Activated naive CD4-positive, alpha-beta T cell treated with anti-CD3 and anti-CD28 coated beads, Interleukin-2, amount 50 U/mL, for 16 hours (primary cell): ENCODE results near the gene COL27A1.

Experiments used
- DNase-seq: peaks from one replicate; pipeline ENCODE4 v3.0.0-alpha.2; 2020

Gene COL27A1

GRCh38 chr9:114155263-114155994, at the start of gene COL27A1:
TSS of gene COL27A1 (plus strand) at chr9:114155537. CDS start at chr9:114155951, 414 bp downstream.
- DNase-seq, result peak; percentile 84

GRCh38 chr9:114107286-114108001, 47.9 kb upstream of the COL27A1 start:
- DNase-seq, result no peak

DNA sequence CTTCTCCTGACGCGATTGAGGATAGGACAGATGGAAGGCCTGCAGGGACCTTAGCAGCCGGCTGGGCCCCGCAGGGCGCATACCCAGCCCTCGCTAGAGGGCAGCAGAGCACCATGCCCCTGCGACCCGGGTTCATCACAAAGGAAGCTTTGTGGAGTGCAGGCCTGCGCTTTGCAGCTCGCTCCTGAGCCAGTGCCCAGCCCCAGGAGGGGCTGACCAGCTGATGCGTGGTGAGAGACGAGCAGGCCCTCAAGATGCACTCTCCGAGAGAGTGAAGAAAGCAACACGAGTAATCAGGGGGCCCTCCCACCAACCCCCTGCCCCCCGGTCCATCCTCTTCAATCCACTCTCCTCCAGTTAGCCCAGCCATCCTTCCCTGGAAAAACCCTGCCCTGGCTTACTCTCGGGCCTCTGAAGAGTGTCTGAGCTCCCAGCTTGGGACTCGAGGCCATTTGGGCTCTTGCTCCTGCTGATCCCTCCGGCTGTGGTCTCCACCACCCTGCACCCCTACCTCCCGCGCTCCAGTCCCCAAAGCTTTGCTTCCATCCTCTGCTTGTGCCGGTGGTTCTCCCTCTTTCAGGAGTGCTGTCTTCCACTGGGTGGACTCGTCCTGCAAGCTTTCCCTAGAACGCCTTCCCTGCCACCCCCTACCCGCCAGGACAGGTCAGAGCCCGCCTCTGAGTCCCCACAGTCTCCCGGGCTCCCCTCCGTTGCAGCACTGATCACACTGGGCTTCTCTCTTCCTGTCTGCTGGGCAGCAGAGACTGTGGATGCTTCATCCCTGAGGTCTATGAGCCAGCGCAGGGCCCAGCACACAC, 47.1 kb upstream of the COL27A1 start:
- DNase-seq, result peak; percentile 54

DNA sequence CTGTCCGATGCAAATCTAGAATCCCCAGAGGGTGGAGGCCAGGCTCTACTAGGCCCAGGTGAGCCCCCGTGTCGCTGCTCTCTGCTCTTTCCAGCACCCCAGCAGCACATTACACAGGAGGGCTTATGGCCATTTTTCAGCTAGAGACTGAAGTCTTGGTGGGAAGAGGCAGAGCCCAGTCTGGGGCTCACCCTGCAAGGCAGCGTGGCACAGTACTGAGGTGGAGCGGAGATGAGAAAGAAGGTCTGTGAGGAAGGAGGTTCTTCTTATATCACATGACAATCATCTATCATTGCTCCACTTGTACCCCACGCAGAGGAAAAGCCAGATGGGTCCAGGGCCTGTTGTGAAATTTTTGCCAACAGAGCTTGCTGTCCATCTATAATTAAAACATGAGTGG, 46.2 kb upstream of the COL27A1 start:
- no peak for DNase-seq

DNA sequence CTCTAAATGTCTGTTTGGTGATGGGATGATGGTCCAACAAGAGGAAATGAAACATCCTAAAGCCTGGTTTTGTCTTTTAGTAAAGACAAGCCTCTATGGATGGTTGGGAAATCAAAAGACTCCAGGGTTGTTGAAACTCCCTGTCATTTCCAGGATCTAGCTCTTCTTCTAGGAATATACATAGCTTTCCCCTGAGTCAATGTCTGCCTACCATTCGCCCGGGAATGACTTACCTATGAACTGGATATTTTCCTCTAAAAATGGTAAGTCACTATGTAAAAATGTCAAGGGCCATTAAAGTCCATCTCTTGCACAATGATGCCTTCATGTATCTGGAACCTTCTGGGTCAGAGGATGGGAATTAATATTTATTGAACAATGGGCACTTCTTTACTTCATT, 45.2 kb upstream of the COL27A1 start:
- DNase-seq, result no peak

DNA sequence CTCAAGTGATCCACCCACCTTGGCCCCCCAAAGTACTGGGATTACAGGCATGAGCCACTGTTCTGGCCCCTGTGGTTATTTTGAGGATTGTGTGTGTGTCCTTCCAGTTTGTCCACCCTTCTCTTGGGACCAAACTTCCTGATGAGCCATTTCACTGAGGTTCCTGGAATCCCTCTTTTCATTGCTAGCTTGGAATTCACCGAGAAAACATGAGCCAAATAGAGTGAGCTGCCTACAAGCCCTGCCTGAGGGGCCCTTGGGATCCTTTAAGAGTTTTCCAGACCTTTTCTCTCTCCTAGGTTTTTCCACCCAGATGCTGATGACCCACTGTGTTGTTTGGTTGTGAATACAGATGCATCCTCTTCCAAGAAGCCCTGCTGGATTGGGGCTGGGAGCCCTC, 43.0 kb upstream of the COL27A1 start:
- DNase-seq, result no peak

DNA sequence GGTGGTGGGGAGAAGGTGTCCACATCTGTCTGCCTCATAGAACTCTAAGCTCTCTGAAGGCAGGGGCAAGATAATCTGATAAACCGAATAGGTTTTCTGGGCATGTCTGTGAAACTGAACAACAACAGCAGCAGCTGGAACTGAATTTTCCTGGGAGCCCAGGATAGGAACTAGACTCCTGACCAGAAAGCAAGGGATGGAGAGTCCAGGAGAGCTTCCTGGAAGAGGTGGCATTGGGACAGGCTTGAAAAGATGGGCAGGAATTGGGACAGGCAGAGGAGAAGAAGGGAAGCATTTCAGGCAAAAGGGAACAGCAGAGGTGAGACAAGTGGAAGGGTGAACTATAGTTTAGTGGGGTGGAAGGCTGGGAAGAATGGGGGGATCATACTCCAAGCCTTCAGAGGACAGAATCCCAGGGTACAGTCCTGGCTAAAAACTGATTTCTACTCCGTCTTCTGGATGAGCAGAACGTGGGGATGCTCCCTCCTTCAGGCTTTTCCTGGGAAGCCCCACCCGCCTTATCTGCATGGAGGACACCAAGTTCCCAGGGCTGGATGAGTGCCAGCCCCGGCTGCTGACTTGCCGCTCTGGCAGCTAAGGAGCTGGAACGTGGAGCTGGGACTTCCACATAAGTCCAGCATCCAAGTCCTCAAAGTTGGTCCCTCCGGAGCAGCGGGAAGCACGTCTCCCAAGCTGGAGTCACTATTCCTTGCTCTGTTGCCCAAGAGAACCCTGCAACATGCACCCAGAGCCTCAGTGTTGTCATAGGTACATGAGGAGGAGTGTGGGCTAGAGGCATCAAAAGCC, 42.4 kb upstream of the COL27A1 start:
- no peak for DNase-seq

DNA sequence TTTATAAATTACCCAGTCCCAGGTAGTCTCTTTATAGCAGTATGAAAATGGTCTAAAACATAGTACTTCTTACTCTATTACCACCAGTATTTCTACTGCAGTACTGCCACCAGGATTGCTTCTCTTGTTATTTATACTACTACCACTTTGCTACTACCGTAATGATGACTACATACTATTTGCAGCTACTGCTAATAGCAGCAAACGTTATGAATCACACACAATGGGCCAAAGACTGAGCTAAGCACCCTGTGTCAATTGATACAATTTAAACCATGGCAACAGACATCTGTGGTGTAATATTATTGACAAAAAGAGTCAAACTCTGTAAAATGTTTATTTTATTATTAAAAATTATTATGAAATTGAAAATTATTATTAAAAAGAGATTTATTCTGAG, 41.0 kb upstream of the COL27A1 start:
- no peak for DNase-seq

- DNase-seq, result no peak
These were observed 39.6 kb upstream of the COL27A1 start for GRCh38 chr9:114115654-114116125.

- no peak for DNase-seq
These were observed 39.1 kb upstream of the COL27A1 start for GRCh38 chr9:114116126-114116747.

DNA sequence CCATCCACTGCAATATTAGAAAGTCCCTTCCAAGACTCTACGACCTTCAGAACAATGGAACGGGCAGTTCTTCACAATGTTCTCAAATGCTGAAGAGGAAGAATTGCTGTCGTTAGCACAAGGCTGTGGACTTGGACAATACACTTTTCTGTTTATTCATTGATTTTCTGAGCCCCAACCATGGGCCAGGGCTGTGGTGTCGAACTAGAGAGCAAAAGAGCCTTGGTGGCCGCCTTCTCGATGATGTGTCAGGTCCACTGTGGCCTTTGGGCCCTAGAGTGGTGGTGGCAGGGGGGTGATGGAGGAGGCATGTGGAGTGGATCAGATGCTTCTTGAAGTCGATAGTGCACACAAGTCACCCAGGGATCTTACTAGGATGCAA, 37.7 kb upstream of the COL27A1 start:
- no peak for DNase-seq

DNA sequence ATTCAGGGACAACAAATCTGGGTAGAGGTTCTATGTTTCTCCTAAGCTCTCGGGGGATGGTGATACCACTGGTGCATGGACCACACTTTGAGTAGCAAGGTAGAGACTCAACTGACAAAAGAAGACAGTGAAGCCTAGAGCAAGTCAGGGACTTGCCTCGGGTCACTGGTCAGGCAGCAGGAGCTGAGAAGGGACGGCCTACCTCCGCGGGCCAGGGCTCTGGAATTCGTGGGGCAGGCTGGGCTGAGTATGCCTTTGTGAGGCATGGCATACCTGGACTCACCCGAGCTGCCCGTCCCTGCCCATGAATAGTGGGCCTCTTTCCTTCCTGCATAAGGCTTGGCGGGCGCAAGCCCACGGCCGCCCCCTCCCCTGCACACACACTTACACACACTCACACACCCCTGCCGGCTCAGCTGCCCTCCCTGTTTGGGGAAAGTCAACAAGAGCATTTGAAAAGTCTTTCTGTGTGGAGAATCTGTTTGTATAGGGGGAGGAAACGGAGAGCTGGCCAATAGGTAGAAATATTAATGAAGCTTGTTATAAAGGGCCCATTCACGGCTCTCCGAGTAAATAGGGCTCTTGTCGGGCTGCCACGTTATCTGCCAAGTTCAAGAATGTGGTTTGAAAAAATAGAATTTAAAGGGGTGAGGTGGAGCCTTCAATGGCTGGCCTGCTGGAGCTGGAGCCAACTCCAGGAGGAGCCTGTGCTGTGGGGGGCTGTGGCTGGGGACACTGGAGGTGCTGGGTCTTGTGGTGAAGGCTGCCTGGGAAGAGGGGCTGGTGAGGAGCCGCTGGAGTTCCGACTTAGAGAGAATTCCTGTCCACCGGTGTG, 37.1 kb upstream of the COL27A1 start:
- no peak for DNase-seq

GRCh38 chr9:114119242-114120191, 35.8 kb upstream of the COL27A1 start:
- DNase-seq, result no peak

- DNase-seq, result no peak
These were observed 34.9 kb upstream of the COL27A1 start for GRCh38 chr9:114120192-114121014.

DNA sequence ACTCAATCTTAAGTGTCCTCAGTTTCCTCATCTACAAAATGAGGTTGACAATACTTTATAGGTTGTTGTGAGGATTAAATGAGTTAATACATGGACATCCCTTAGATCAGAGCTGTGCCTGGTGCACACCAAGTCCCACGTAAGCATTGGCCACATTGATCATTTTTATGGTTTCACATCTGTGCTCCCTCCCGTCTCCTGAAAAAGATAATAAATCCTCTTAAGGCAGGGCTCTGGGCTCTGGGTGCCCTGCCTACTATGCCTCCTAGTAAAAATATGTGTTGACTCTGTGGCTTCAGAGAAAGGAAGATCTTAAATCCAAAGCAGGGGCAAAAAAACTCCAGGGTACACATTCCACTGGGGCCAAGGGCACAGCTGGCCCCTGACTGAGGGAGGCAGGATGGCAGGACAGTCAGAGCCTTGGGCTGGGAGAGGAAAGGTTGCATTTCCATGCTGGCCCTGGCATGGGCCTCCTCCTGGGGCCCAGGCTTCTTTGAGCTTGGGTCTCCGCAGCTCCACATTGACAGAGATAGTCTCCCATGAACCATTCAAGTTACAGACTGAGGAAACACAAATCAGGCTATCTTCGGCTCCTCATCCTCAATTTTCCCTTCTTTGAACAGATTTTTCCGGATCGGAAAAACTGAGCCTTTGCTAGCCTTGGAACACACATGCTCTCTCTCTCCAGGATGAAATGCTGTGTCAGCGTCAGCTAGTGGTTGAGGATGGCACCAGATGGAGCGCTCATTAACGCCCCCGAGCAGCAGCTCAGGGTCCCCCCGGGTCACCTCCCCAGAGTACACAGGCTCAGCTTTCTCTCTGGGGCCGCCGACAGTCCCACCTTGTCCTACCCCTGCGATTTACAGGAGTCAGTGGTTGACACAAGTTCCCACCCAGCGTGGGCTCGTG, 33.9 kb upstream of the COL27A1 start:
- no peak for DNase-seq

DNA sequence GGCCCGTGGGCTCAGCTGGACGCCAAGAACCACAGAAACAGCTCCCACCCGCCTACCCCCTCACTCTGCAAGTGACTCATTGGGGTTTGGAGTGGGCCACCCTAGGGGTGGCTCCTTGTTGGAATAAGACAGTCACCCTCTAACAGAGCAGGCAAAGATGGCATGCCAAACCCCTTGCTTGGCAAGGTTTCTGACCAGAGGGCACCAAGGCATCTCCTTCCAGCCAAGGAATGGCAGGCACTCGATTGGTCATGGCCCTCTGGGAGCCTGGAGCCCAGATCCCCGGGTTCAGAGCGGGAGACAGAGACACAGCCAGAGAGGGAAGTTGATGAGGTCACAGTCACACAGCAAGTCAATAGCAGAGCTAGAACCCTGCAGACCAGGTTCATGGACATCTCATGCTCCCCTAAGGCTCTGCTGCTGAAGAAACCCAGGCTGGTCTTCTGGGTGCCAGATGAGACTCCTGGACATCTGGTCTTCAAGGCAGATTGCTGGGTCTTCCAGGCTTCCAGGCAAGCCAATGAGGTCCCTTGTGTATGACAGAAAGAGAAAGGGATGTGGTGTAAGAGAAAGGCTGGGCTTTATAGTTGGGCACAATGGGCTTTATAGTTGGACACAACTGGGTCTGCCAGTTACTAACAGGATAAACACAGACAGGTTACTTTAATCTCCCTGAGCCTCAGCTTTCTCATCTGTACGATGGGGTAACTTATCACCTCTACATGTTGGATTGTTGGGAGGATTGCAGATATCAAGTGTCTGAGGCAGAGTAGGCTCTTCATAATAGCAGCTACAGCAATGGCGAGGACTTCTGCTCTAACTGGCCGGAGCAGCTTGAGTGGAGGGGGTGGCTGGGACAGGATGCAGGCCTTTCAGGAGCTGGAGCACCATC, 33.0 kb upstream of the COL27A1 start:
- no peak for DNase-seq
